ENCODE results near the gene GRK4. TPM values are rescaled to one million over a fixed set of nuclear protein-coding genes. Genes with fewer than 3 reads are reported as not detected.
"Not testable (repeated sequence)": the region's sequence is repeated elsewhere in the genome, so short reads cannot be mapped to it uniquely, and the experiment has no call there.

The GRK4 gene
- total and polyA plus RNA-seq, 2 of the 8 experiments (the other 6 are each of a cell fraction or from before 2014, with no cell fraction given) = 0.77 to 1.8 TPM

GRCh38 chr4:2937986-2938385 is 25.4 kb upstream of the GRK4 start (continued):
- TF ChIP-seq PHF8 (conservative IDR thresholded peaks at IDR 0.05; ENCODE audit: low read depth, low read length) (no peak), TAF1 (IDR thresholded peaks at IDR 0.05; ENCODE audit: low read depth, low read length) (no peak), SP2 (IDR thresholded peaks at IDR 0.05; ENCODE audit: low read length) (no peak)

- CTCF ChIA-PET (ENCODE audit: partially characterized antibody) = interaction anchor here (1.3 to 1.7 kb wide), 3 partner anchors 10 to 28 kb away, joined by 4 to 9 read pairs (median 4); no protein-coding TSS in a partner anchor
- not testable (repeated sequence) for H2AFZ ChIP-seq (ENCODE audit: low read length); H2AK5ac ChIP-seq (ENCODE audit: low read depth, low read length); H3K4me2 ChIP-seq (ENCODE audit: insufficient read depth in 1 of 2, low read depth in 2 of 2, low read length in 2 of 2); H3K18ac ChIP-seq (ENCODE audit: extremely low read depth, low read length); H3K27me3 ChIP-seq (replicated peaks in 1 of 4; ENCODE audit: control insufficient read depth in 3 of 4, extremely low read depth in 1 of 4, insufficient read depth in 3 of 4, low read length in 3 of 4); H3K4me3 ChIP-seq (ENCODE audit: extremely low read depth in 1 of 4, insufficient read depth in 2 of 4, low read depth in 3 of 4, low read length in 4 of 4); H4K5ac ChIP-seq (ENCODE audit: insufficient read length, low read depth, low read length); H3K79me1 ChIP-seq (ENCODE audit: low read depth, low read length); H3K9me3 ChIP-seq (ENCODE audit: insufficient read depth in 2 of 2, low read depth in 1 of 2, low read length in 1 of 2); H3K56ac ChIP-seq (replicated peaks; ENCODE audit: insufficient read length, low read depth, low read length); DNase-seq (ENCODE audit: low read depth in 1 of 2, low spot score in 2 of 2); H2BK5ac ChIP-seq (ENCODE audit: low read depth, low read length); H3K4ac ChIP-seq (replicated peaks; ENCODE audit: insufficient read length, low read depth, low read length); H2BK120ac ChIP-seq (replicated peaks; ENCODE audit: low read depth, low read length); H4K8ac ChIP-seq (ENCODE audit: extremely low read depth, insufficient read depth, low read length); H2BK20ac ChIP-seq (ENCODE audit: low read length); H2BK12ac ChIP-seq (ENCODE audit: low read depth, low read length); FAIRE-seq; H3K23ac ChIP-seq (ENCODE audit: insufficient read length); H2BK15ac ChIP-seq (ENCODE audit: low read length); H4K91ac ChIP-seq (replicated peaks; ENCODE audit: insufficient read length, low read length); H3K9ac ChIP-seq (replicated peaks in 1 of 4; ENCODE audit: extremely low read depth in 1 of 4, low read depth in 3 of 4, low read length in 3 of 4); H3K27ac ChIP-seq (ENCODE audit: low read depth, low read length); H3K14ac ChIP-seq (ENCODE audit: insufficient read length)
- peaks cover 0 to 12% (median 4%) of the 10 kb centered on the region in 4 experiments; a peak in 6 of 7 replicates for H3K4me1 ChIP-seq (replicated peaks in 1 of 4; ENCODE audit: control insufficient read depth in 3 of 4, insufficient read depth in 4 of 4, low read length in 3 of 4)
- H4K20me1 ChIP-seq (replicated peaks in 1 of 2; ENCODE audit: control insufficient read depth in 1 of 2, insufficient read depth in 2 of 2, low read length in 2 of 2) = peaks cover 15 to 27% of the 10 kb centered on the region in 2 experiments
- POLR2A ChIA-PET (ENCODE audit: partially characterized antibody) = interaction anchor here (0.8 to 6.0 kb wide), 4 partner anchors 10 to 120 kb away, joined by 4 to 45 read pairs (median 10); no protein-coding TSS in a partner anchor
- peaks cover 14% of the 10 kb centered on the region for H3K23me2 ChIP-seq (ENCODE audit: low read depth, low read length)
- H3K79me2 ChIP-seq (ENCODE audit: control insufficient read depth in 1 of 2, insufficient read depth in 2 of 2, low read length in 2 of 2) = peaks cover 0 to 19% of the 10 kb centered on the region in 2 experiments; a peak in 2 of 4 replicates
- peaks cover 32 to 55% (median 47%) of the 10 kb centered on the region in 4 experiments for H3K36me3 ChIP-seq (ENCODE audit: control insufficient read depth in 2 of 4, insufficient read depth in 4 of 4, low read length in 3 of 4)
- WGBS, 2 experiments (ENCODE audit: extremely low coverage in 1 of 2, insufficient coverage in 1 of 2, insufficient read length in 1 of 2, insufficient replicate concordance in 2 of 2, low coverage in 1 of 2, low lambda C conversion rate in 2 of 2, missing lambda C conversion rate in 1 of 2) = 95% methylated on average over 10 of the region's 10 CpGs; no CpG with 5 or more reads in 1 of the 2 experiments
Measured at GRCh38 chr4:2938411-2938810, 25.0 kb upstream of the GRK4 start.
